ENCODE results near the gene PLB1.

The PLB1 gene

DNA sequence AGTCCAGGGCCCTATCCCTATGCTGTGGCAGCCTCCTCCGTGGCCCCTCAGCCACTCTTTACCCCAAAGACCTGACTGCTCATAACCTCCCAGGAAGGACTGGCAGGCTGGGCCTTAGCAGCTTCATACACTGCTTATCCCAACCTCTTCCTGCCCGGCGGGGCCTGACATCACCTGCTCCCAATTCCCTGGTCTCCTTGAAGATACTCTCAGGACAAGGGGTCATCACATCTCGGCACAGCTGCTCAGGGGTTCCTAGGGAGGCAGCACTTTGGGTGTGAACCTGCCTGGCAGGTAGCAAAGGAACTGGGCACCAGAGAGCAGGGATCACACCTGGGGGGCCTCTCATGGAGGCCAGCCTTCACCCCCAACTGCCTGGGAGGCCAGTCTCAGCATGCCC, 68.5 kb downstream of the PLB1 start:
- TF ChIP-seq ZBTB7A (IDR thresholded peaks at IDR 0.05; ENCODE audit: low read depth) (no peak), TAF1 (IDR thresholded peaks at IDR 0.05; ENCODE audit: low read depth) (no peak)

GRCh38 chr2:28565033-28565432, 69.2 kb downstream of the PLB1 start:
- TF ChIP-seq EP300 (IDR thresholded peaks at IDR 0.05; ENCODE audit: borderline replicate concordance) (no peak), EGR1 (IDR thresholded peaks at IDR 0.05) (no peak), TCF12 (IDR thresholded peaks at IDR 0.05; ENCODE audit: low read depth) (no peak), TEAD4 (IDR thresholded peaks at IDR 0.05) (no peak), USF1 (IDR thresholded peaks at IDR 0.05) (no peak), TAF1 (IDR thresholded peaks at IDR 0.05; ENCODE audit: low read depth) (no peak), FOXM1 (IDR thresholded peaks at IDR 0.05; ENCODE audit: borderline replicate concordance, low read depth) (no peak), RAD21 (IDR thresholded peaks at IDR 0.05; ENCODE audit: low read depth) (no peak), ZBTB7A (IDR thresholded peaks at IDR 0.05; ENCODE audit: low read depth) (no peak), NFIC (IDR thresholded peaks at IDR 0.05) (no peak), CREB1 (IDR thresholded peaks at IDR 0.05; ENCODE audit: low read depth) (no peak), CEBPB (IDR thresholded peaks at IDR 0.05) (no peak), YY1 (IDR thresholded peaks at IDR 0.05; ENCODE audit: low read depth) (no peak)
- TF ChIP-seq, protein P1, sequence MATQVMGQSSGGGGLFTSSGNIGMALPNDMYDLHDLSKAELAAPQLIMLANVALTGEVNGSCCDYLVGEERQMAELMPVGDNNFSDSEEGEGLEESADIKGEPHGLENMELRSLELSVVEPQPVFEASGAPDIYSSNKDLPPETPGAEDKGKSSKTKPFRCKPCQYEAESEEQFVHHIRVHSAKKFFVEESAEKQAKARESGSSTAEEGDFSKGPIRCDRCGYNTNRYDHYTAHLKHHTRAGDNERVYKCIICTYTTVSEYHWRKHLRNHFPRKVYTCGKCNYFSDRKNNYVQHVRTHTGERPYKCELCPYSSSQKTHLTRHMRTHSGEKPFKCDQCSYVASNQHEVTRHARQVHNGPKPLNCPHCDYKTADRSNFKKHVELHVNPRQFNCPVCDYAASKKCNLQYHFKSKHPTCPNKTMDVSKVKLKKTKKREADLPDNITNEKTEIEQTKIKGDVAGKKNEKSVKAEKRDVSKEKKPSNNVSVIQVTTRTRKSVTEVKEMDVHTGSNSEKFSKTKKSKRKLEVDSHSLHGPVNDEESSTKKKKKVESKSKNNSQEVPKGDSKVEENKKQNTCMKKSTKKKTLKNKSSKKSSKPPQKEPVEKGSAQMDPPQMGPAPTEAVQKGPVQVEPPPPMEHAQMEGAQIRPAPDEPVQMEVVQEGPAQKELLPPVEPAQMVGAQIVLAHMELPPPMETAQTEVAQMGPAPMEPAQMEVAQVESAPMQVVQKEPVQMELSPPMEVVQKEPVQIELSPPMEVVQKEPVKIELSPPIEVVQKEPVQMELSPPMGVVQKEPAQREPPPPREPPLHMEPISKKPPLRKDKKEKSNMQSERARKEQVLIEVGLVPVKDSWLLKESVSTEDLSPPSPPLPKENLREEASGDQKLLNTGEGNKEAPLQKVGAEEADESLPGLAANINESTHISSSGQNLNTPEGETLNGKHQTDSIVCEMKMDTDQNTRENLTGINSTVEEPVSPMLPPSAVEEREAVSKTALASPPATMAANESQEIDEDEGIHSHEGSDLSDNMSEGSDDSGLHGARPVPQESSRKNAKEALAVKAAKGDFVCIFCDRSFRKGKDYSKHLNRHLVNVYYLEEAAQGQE (IDR thresholded peaks at IDR 0.05; ENCODE audit: low read depth): no peak
- TF ChIP-seq, protein P2, sequence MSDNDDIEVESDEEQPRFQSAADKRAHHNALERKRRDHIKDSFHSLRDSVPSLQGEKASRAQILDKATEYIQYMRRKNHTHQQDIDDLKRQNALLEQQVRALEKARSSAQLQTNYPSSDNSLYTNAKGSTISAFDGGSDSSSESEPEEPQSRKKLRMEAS (IDR thresholded peaks at IDR 0.05): no peak

GRCh38 chr2:28565720-28566295, 69.9 kb downstream of the PLB1 start:
- TF ChIP-seq EGR1 (IDR thresholded peaks at IDR 0.05) (no peak), TAF1 (IDR thresholded peaks at IDR 0.05; ENCODE audit: low read depth) (no peak), RAD21 (IDR thresholded peaks at IDR 0.05; ENCODE audit: low read depth) (no peak), FOXM1 (IDR thresholded peaks at IDR 0.05; ENCODE audit: borderline replicate concordance, low read depth) (no peak), TEAD4 (IDR thresholded peaks at IDR 0.05) (no peak), YY1 (IDR thresholded peaks at IDR 0.05; ENCODE audit: low read depth) (no peak), EP300 (IDR thresholded peaks at IDR 0.05; ENCODE audit: borderline replicate concordance) (no peak), ZBTB7A (IDR thresholded peaks at IDR 0.05; ENCODE audit: low read depth) (no peak), CEBPB (IDR thresholded peaks at IDR 0.05) (no peak), TCF12 (IDR thresholded peaks at IDR 0.05; ENCODE audit: low read depth) (no peak), CREB1 (IDR thresholded peaks at IDR 0.05; ENCODE audit: low read depth) (no peak), USF1 (IDR thresholded peaks at IDR 0.05) (no peak), NFIC (IDR thresholded peaks at IDR 0.05) (no peak)
- TF ChIP-seq, protein P1 (IDR thresholded peaks at IDR 0.05; ENCODE audit: low read depth): no peak
- TF ChIP-seq, protein P2 (IDR thresholded peaks at IDR 0.05): no peak

- TF ChIP-seq, protein P2 (IDR thresholded peaks at IDR 0.05): peak; percentile 38; the same call in 1 of the 2 replicates
- TF ChIP-seq RAD21 (IDR thresholded peaks at IDR 0.05; ENCODE audit: low read depth) (peak; percentile 88), CREB1 (IDR thresholded peaks at IDR 0.05; ENCODE audit: low read depth) (no peak)
Measured at GRCh38 chr2:28566521-28567041, 70.7 kb downstream of the PLB1 start.

GRCh38 chr2:28567061-28567471, 71.2 kb downstream of the PLB1 start:
- TF ChIP-seq CREB1 (IDR thresholded peaks at IDR 0.05; ENCODE audit: low read depth) (no peak), YY1 (IDR thresholded peaks at IDR 0.05; ENCODE audit: low read depth) (peak; percentile 59; the same call in 1 of the 2 replicates), NFIC (IDR thresholded peaks at IDR 0.05) (no peak), TAF1 (IDR thresholded peaks at IDR 0.05; ENCODE audit: low read depth) (no peak; the same call in 1 of the 2 replicates)

DNA sequence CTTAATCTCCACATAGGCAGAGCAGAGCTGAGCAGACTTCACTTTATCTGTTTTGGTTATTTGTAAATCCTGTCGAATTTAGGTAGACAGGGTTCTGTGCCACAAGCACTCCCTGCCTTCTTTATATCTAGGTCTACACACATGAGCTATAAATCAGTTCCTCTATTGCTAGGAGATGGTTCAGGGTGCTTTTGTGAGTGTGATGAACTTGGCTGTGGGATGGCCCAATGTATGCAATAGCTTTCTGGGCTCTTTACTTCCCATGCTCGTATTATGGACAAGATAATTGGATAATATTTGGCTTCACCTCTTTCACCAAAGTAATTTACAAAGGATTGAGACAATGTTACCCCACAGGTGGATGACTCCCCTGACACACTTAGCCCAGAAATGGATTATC, 72.2 kb downstream of the PLB1 start:
- TF ChIP-seq USF1 (IDR thresholded peaks at IDR 0.05) (no peak), RAD21 (IDR thresholded peaks at IDR 0.05; ENCODE audit: low read depth) (no peak), NFIC (IDR thresholded peaks at IDR 0.05) (no peak), CREB1 (IDR thresholded peaks at IDR 0.05; ENCODE audit: low read depth) (no peak), EGR1 (IDR thresholded peaks at IDR 0.05) (no peak), ZBTB7A (IDR thresholded peaks at IDR 0.05; ENCODE audit: low read depth) (no peak)
